Muscle of back (tissue), 13 donors: ENCODE measurements around the gene FOXP4. TPM values are rescaled to one million over a fixed set of nuclear protein-coding genes. Genes with fewer than 3 reads are reported as not detected.

Experiments
- DNase-seq, 3 donors: peaks; one replicate each; pipeline versions ENCODE4 v3.0.0 to v3.0.0-alpha.2; 2013
- long read RNA-seq, 9 donors: transcript quantifications; one replicate each; lab custom pipeline, GENCODE V29; 2026
- polyA plus RNA-seq, 10 donors: library from polyadenylated mRNA; unstranded; fragments of 120-200 nt; gene quantifications; one replicate each; pipeline ENCODE4 v1.2.1, GENCODE V29; 2013; ENCODE audit not compliant: insufficient read length in 10 of 10

The FOXP4 gene
- polyA plus RNA-seq = 10 to 100 TPM in 9 of 10 donors, 1 to 10 TPM in 1; 8.4 to 14.1 (median 12.3) TPM
- long read RNA-seq, donor 1, partial matches to known transcripts = 0 of 1 reads
- long read RNA-seq, donor 1, other reads (novel, unspliced or antisense) = 0 of 1 reads
- long read RNA-seq, donor 2 = 0 reads
- long read RNA-seq, donor 3 = 0 reads
- long read RNA-seq, donor 4 = 0 reads
- long read RNA-seq, donor 5 = 0 reads
- long read RNA-seq, donor 6, partial matches to known transcripts = 0 of 2 reads
- long read RNA-seq, donor 6, other reads (novel, unspliced or antisense) = 0 of 2 reads
- long read RNA-seq, donor 7, partial matches to known transcripts = 0 of 1 reads
- long read RNA-seq, donor 7, other reads (novel, unspliced or antisense) = 0 of 1 reads
- long read RNA-seq, donor 8, full-length matches to known transcripts = 2 of 2 reads
- long read RNA-seq, donor 8, partial matches to known transcripts = 0 of 2 reads
- long read RNA-seq, donor 8, other reads (novel, unspliced or antisense) = 0 of 2 reads
- long read RNA-seq, donor 9, partial matches to known transcripts = 0 of 1 reads
- long read RNA-seq, donor 9, other reads (novel, unspliced or antisense) = 0 of 1 reads

- peak; percentile 92 to 95 (median 93) for DNase-seq
Measured at GRCh38 chr6:41545703-41546474, at the start of gene FOXP4. Gene FOXP4, plus strand, starts transcription at chr6:41546381. Its CDS starts 19,380 bp downstream, at chr6:41565761.

- no peak for DNase-seq
Measured at GRCh38 chr6:41497573-41497972, 48.6 kb upstream of the FOXP4 start.

- DNase-seq = peak in 1 of 3 donors; percentile 41
Measured at GRCh38 chr6:41497994-41498393, 48.2 kb upstream of the FOXP4 start.

- DNase-seq = no peak
Measured at GRCh38 chr6:41498968-41499599, 47.1 kb upstream of the FOXP4 start.

GRCh38 chr6:41500561-41500960 is 45.6 kb upstream of the FOXP4 start:
- no peak for DNase-seq

GRCh38 chr6:41502566-41502916 is 43.6 kb upstream of the FOXP4 start:
- DNase-seq = peak in 1 of 3 donors; percentile 71

GRCh38 chr6:41502917-41503671 is 43.1 kb upstream of the FOXP4 start:
- peak in 2 of 3 donors; percentile 58 to 80 for DNase-seq

- DNase-seq = peak; percentile 40 to 66 (median 50)
Measured at GRCh38 chr6:41503827-41504465, 42.2 kb upstream of the FOXP4 start.

GRCh38 chr6:41504466-41505121 is 41.6 kb upstream of the FOXP4 start:
- peak in 1 of 3 donors; percentile 31 for DNase-seq

GRCh38 chr6:41505122-41506049 is 40.8 kb upstream of the FOXP4 start:
- DNase-seq = peak; percentile 78 to 96 (median 90)

- no peak for DNase-seq
Measured at GRCh38 chr6:41508479-41508878, 37.7 kb upstream of the FOXP4 start.

- DNase-seq = no peak
Measured at GRCh38 chr6:41509580-41509979, 36.6 kb upstream of the FOXP4 start.

- no peak for DNase-seq
Measured at GRCh38 chr6:41511443-41512060, 34.6 kb upstream of the FOXP4 start.

GRCh38 chr6:41512146-41512701 is 34.0 kb upstream of the FOXP4 start:
- no peak for DNase-seq

GRCh38 chr6:41515995-41516394 is 30.2 kb upstream of the FOXP4 start:
- DNase-seq = no peak

- no peak for DNase-seq
Measured at GRCh38 chr6:41518118-41518517, 28.1 kb upstream of the FOXP4 start.

- DNase-seq = no peak
Measured at GRCh38 chr6:41519305-41519744, 26.9 kb upstream of the FOXP4 start.
